ENCODE results near the gene HLTF. TPM values are rescaled to one million over a fixed set of nuclear protein-coding genes. Genes with fewer than 3 reads are reported as not detected.

The HLTF gene
- total RNA-seq, 4 donors from 2014 or later, result 3.0 to 13.5 (median 7.2) TPM

DNA sequence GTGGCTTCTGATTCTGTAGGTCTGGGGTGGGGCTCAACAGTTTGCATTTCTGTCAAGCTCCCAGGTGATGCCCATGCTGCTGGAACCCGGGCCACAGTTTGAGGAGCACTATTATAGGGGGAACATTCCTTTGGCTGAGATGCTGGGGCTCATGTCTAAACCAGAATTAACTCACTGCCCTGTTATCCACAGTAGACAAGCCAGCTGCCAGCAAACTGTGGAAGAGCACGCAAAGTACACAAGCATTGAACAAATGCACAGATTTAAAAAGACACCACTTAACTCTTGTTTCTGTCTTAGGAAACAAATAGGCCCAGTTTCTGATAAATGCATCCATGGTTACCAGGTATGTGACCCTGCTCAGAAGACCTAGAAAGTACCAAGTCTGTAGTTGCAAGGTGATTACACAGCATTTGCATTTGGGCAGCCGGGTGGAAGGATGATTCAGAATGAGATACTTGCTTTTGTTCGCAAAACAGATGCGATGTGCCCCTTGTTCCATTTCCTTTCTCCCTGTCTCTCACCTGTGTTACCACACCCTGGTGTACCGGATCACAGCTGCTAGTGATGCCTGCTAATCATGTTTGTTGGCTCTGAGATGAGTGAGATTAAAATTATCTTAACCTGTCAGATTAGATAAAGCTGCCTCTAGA is 82.6 kb downstream of the HLTF start:
- Histone ChIP-seq H3K27ac (no peak overlapping the region), H3K9me3 (no peaks in the 10 kb centered on the region), H3K4me1 (peaks cover 0 to 10% (median 2%) of the 10 kb centered on the region in 4 donors), H3K36me3 (peaks cover 0 to 6% (median 3%) of the 10 kb centered on the region in 4 donors), H3K4me3 (no peak overlapping the region), H3K27me3 (no peaks in the 10 kb centered on the region)
- TF ChIP-seq POLR2A (IDR thresholded peaks at IDR 0.05) (no peak), EP300 (IDR thresholded peaks at IDR 0.05; ENCODE audit: low read depth) (no peak), POLR2AphosphoS5 (IDR thresholded peaks at IDR 0.05) (no peak)
- TF ChIP-seq, protein P1, sequence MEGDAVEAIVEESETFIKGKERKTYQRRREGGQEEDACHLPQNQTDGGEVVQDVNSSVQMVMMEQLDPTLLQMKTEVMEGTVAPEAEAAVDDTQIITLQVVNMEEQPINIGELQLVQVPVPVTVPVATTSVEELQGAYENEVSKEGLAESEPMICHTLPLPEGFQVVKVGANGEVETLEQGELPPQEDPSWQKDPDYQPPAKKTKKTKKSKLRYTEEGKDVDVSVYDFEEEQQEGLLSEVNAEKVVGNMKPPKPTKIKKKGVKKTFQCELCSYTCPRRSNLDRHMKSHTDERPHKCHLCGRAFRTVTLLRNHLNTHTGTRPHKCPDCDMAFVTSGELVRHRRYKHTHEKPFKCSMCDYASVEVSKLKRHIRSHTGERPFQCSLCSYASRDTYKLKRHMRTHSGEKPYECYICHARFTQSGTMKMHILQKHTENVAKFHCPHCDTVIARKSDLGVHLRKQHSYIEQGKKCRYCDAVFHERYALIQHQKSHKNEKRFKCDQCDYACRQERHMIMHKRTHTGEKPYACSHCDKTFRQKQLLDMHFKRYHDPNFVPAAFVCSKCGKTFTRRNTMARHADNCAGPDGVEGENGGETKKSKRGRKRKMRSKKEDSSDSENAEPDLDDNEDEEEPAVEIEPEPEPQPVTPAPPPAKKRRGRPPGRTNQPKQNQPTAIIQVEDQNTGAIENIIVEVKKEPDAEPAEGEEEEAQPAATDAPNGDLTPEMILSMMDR (IDR thresholded peaks at IDR 0.05), result no peak
- no peak for DNase-seq
- in situ Hi-C loops (cut with MboI; ENCODE audit: low pct_ligation_motif_present in 1 of 4, low pct_unique_long_range_greater_than_20kb in 1 of 4, low sequenced_read_pairs in 3 of 4), result no loop called here
- 58 to 68% methylated on average over 5 to 6 of the region's 6 CpGs for WGBS, 2 donors (ENCODE audit: low coverage in 1 of 2)
- intact Hi-C loops (cut with DNase I; ENCODE audit: low total_unique reads), result no loop called here

DNA sequence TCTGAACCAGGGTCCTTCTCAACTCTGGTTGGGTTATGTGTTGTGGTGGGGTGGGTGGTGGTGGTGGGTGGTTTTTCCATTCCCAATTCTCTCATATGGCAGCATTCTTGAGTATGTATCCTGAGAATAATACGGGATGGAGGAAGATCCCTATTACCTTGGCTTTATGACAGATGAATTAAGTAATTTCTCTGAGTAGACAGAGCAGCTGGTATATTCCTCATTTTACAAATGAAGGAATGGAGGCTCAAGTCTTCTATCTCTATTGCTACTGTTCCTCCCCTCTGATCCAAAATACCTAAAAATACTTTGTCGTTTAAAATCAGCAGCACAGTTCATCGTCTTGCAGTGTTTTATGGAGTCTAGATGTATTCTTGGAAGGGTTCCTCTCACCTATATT is 84.6 kb downstream of the HLTF start:
- in situ Hi-C loops (cut with MboI; ENCODE audit: low pct_ligation_motif_present in 1 of 4, low pct_unique_long_range_greater_than_20kb in 1 of 4, low sequenced_read_pairs in 3 of 4), result no loop called here
- Histone ChIP-seq H3K4me3 (no peak overlapping the region), H3K36me3 (peaks cover 0 to 10% (median under 1%) of the 10 kb centered on the region in 4 donors), H3K27ac (no peak overlapping the region), H3K27me3 (no peaks in the 10 kb centered on the region), H3K4me1 (peaks cover 0 to 16% (median 4%) of the 10 kb centered on the region in 4 donors), H3K9me3 (no peaks in the 10 kb centered on the region)
- 81 to 82% methylated on average over 3 of the region's 3 CpGs for WGBS, 2 donors (ENCODE audit: low coverage in 1 of 2)
- no peak for DNase-seq
- no peak for TF ChIP-seq POLR2AphosphoS5 (IDR thresholded peaks at IDR 0.05)
- TF ChIP-seq, protein P1 (IDR thresholded peaks at IDR 0.05), result no peak
- intact Hi-C loops (cut with DNase I; ENCODE audit: low total_unique reads), result no loop called here

DNA sequence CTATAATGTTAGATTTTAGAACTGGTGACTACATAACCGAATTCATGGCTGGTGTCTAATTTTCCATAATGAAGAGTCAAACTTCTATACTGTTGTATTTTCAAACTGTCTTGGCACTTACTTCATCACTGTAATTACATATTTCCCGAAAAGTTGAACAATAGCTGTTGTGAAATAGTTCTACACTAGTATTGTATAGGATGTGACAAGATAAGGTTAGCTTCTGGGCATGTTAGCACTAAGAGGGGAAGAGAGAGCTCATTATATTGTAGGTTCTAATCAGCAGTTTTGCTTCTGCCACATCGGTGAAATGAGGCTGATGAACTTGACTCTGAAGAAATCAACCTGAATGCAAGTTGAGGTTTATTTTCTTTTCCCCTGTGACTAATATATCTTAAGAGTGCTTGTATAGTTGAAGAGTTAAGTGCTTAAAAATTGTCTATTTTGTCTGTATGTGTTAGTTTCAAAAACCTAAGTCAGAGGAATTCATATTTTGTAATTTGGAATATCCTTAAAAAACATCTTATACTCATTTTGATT is 86.1 kb downstream of the HLTF start:
- Histone ChIP-seq H3K4me1 (peaks cover 0 to 16% (median 4%) of the 10 kb centered on the region in 4 donors), H3K27ac (no peak overlapping the region)

DNA sequence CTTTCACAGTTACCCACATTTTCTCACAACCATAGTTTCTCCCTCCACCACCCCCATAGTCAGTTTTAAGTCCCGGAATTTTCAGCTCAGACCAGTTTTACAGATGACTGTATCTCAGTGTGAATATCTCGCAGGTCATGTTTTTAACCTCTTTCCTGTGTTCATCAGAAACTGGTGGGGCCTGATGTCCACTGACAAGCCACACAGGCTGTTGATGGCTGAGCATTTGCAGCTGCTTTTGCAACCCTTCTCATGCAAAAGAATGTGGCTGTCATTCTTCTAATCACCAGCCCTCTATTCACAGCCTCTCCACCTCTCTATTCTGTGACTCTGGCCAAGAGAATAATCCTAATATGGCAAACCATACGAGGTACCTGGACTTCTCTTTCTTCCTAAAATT is 86.5 kb downstream of the HLTF start:
- Histone ChIP-seq H3K4me1 (peaks cover 0 to 14% (median 4%) of the 10 kb centered on the region in 4 donors), H3K36me3 (peaks cover 0 to 20% (median 9%) of the 10 kb centered on the region in 4 donors), H3K27ac (peak overlapping the region in 2 of 4 donors; percentile 6 to 14), H3K9me3 (no peaks in the 10 kb centered on the region), H3K27me3 (no peaks in the 10 kb centered on the region), H3K4me3 (no peak overlapping the region)
- WGBS, 2 donors (ENCODE audit: low coverage in 1 of 2), result 76 to 77% methylated on average over 3 of the region's 3 CpGs
- TF ChIP-seq, protein P1 (IDR thresholded peaks at IDR 0.05), result no peak
- TF ChIP-seq EP300 (IDR thresholded peaks at IDR 0.05; ENCODE audit: low read depth), result no peak
- DNase-seq, result no peak
- in situ Hi-C loops (cut with MboI; ENCODE audit: low pct_ligation_motif_present in 1 of 4, low pct_unique_long_range_greater_than_20kb in 1 of 4, low sequenced_read_pairs in 3 of 4) (no loop called here), intact Hi-C loops (cut with DNase I; ENCODE audit: low total_unique reads) (no loop called here)

More for the DNA sequence above, 86.1 kb downstream of the HLTF start:
- TF ChIP-seq POLR2AphosphoS5 (IDR thresholded peaks at IDR 0.05), result no peak
- TF ChIP-seq EP300 (IDR thresholded peaks at IDR 0.05; ENCODE audit: low read depth), result no peak
- no peak for TF ChIP-seq POLR2A (IDR thresholded peaks at IDR 0.05)
- TF ChIP-seq, protein P1 (IDR thresholded peaks at IDR 0.05), result no peak
- DNase-seq, result no peak
- Histone ChIP-seq H3K27me3 (no peaks in the 10 kb centered on the region), H3K9me3 (no peaks in the 10 kb centered on the region), H3K4me3 (no peak overlapping the region), H3K36me3 (peaks cover 0 to 20% (median 8%) of the 10 kb centered on the region in 4 donors)
- WGBS, 2 donors (ENCODE audit: low coverage in 1 of 2), result 76 to 86% methylated on average over 3 of the region's 3 CpGs
- intact Hi-C loops (cut with DNase I; ENCODE audit: low total_unique reads), result no loop called here
- in situ Hi-C loops (cut with MboI; ENCODE audit: low pct_ligation_motif_present in 1 of 4, low pct_unique_long_range_greater_than_20kb in 1 of 4, low sequenced_read_pairs in 3 of 4), result no loop called here

Data from transverse colon (tissue), 4 donors.